BLaER1 treated with 17β-estradiol and CSF1 and Interleukin-3, amounts not matched to agents 10 nM and 100 nM (cell line): ENCODE data around the gene SOX9.

ENCODE experiments used
- H3K27ac ChIP-seq, 11 experiments: shearing (Covaris generic); formaldehyde crosslinking; 2 replicates each; pipeline ENCODE4 v1.8.1; 2022
- H3K27me3 ChIP-seq, 11 experiments: shearing (Covaris generic); formaldehyde crosslinking; 2 replicates each; pipeline ENCODE4 v1.8.1; 2022
- H3K36me3 ChIP-seq, 11 experiments: shearing (Covaris generic); formaldehyde crosslinking; 2 replicates each; pipeline ENCODE4 v1.8.1; 2022
- H3K4me1 ChIP-seq, 10 experiments: shearing (Covaris generic); formaldehyde crosslinking; 2 replicates each; pipeline ENCODE4 v1.8.1; 2022
- H3K4me2 ChIP-seq, 11 experiments: shearing (Covaris generic); formaldehyde crosslinking; 2 replicates each; pipeline ENCODE4 v1.8.1; 2022
- H3K4me3 ChIP-seq, 10 experiments: shearing (Covaris generic); formaldehyde crosslinking; 2 replicates each; pipeline ENCODE4 v1.8.1; 2022
- H3K9ac ChIP-seq, 11 experiments: shearing (Covaris generic); formaldehyde crosslinking; 2 replicates each; pipeline ENCODE4 v1.8.1; 2022
- H3K9me3 ChIP-seq, 11 experiments: shearing (Covaris generic); formaldehyde crosslinking; replicated peaks in 1 of 11; 2 replicates each; pipeline ENCODE4 v1.8.1; 2022
- H4K20me1 ChIP-seq, 11 experiments: shearing (Covaris generic); formaldehyde crosslinking; 2 replicates each; pipeline ENCODE4 v1.8.1; 2022
- Cebpa-rat ChIP-seq, 11 experiments: shearing (Covaris generic); IDR thresholded peaks; 2 replicates each; pipeline ENCODE4 v1.8.1; 2022

Gene SOX9

GRCh38 chr17:72092710-72093322, 28.0 kb upstream of the SOX9 start:
- no peak overlapping the region for H3K9ac ChIP-seq
- no peak for TF ChIP-seq Cebpa-rat (IDR thresholded peaks at IDR 0.05)
- H3K4me2 ChIP-seq = no peak overlapping the region
- no peaks in the 10 kb centered on the region for H4K20me1 ChIP-seq
- H3K27ac ChIP-seq = no peak overlapping the region
- H3K27me3 ChIP-seq = no peaks in the 10 kb centered on the region
- H3K4me1 ChIP-seq = no peaks in the 10 kb centered on the region
- H3K4me3 ChIP-seq = no peak overlapping the region
- peaks cover 0 to 7% (median 0%) of the 10 kb centered on the region in 11 experiments; a peak in 6 of 22 replicates for H3K9me3 ChIP-seq
- H3K36me3 ChIP-seq = no peaks in the 10 kb centered on the region

- TF ChIP-seq Cebpa-rat (IDR thresholded peaks at IDR 0.05) = no peak
- Histone ChIP-seq H3K36me3 (no peaks in the 10 kb centered on the region), H3K9me3 (peaks cover 0 to 15% (median 7%) of the 10 kb centered on the region in 11 experiments; a peak in 7 of 22 replicates), H3K4me1 (no peaks in the 10 kb centered on the region), H3K27me3 (no peaks in the 10 kb centered on the region), H3K4me2 (no peak overlapping the region), H3K4me3 (no peak overlapping the region), H3K9ac (no peak overlapping the region), H3K27ac (no peak overlapping the region), H4K20me1 (no peaks in the 10 kb centered on the region)
Observed at GRCh38 chr17:72093707-72094106, 27.1 kb upstream of the SOX9 start.

- Histone ChIP-seq H3K4me3 (no peak overlapping the region), H3K9me3 (peaks cover 0 to 15% (median 7%) of the 10 kb centered on the region in 11 experiments; a peak in 7 of 22 replicates), H3K4me2 (no peak overlapping the region), H4K20me1 (no peaks in the 10 kb centered on the region), H3K9ac (no peak overlapping the region), H3K4me1 (no peaks in the 10 kb centered on the region), H3K36me3 (no peaks in the 10 kb centered on the region), H3K27ac (no peak overlapping the region), H3K27me3 (no peaks in the 10 kb centered on the region)
- TF ChIP-seq Cebpa-rat (IDR thresholded peaks at IDR 0.05) = no peak
Observed at GRCh38 chr17:72095316-72095715, 25.5 kb upstream of the SOX9 start.

- Histone ChIP-seq H3K27me3 (no peaks in the 10 kb centered on the region), H3K4me1 (no peaks in the 10 kb centered on the region), H4K20me1 (no peaks in the 10 kb centered on the region), H3K9me3 (peaks cover 0 to 15% (median 7%) of the 10 kb centered on the region in 11 experiments; a peak in 7 of 22 replicates), H3K27ac (no peak overlapping the region), H3K4me3 (no peak overlapping the region), H3K4me2 (no peak overlapping the region), H3K9ac (no peak overlapping the region), H3K36me3 (no peaks in the 10 kb centered on the region)
- TF ChIP-seq Cebpa-rat (IDR thresholded peaks at IDR 0.05) = no peak
Observed at GRCh38 chr17:72097144-72097543, 23.7 kb upstream of the SOX9 start.

GRCh38 chr17:72099919-72100318, 20.9 kb upstream of the SOX9 start:
- no peaks in the 10 kb centered on the region for H3K27me3 ChIP-seq
- no peak for TF ChIP-seq Cebpa-rat (IDR thresholded peaks at IDR 0.05)
- H3K27ac ChIP-seq = no peak overlapping the region
- H3K9me3 ChIP-seq = peaks cover 0 to 15% (median 7%) of the 10 kb centered on the region in 11 experiments; a peak in 7 of 22 replicates
- H3K9ac ChIP-seq = no peak overlapping the region
- no peaks in the 10 kb centered on the region for H3K36me3 ChIP-seq
- no peaks in the 10 kb centered on the region for H3K4me1 ChIP-seq
- no peak overlapping the region for H3K4me3 ChIP-seq
- no peak overlapping the region for H3K4me2 ChIP-seq
- H4K20me1 ChIP-seq = no peaks in the 10 kb centered on the region

- no peaks in the 10 kb centered on the region for H3K27me3 ChIP-seq
- no peak for TF ChIP-seq Cebpa-rat (IDR thresholded peaks at IDR 0.05)
- H4K20me1 ChIP-seq = no peaks in the 10 kb centered on the region
- no peak overlapping the region for H3K4me3 ChIP-seq
- no peak overlapping the region for H3K27ac ChIP-seq
- no peaks in the 10 kb centered on the region for H3K36me3 ChIP-seq
- H3K4me2 ChIP-seq = no peak overlapping the region
- no peak overlapping the region for H3K9ac ChIP-seq
- peaks cover 0 to 15% (median 7%) of the 10 kb centered on the region in 11 experiments; a peak in 7 of 22 replicates for H3K9me3 ChIP-seq
- H3K4me1 ChIP-seq = no peaks in the 10 kb centered on the region
Observed at GRCh38 chr17:72100470-72100869, 20.4 kb upstream of the SOX9 start.

GRCh38 chr17:72101526-72101925, 19.3 kb upstream of the SOX9 start:
- Histone ChIP-seq H3K4me2 (no peak overlapping the region), H3K27ac (no peak overlapping the region), H3K9ac (no peak overlapping the region), H3K4me1 (no peaks in the 10 kb centered on the region), H3K27me3 (no peaks in the 10 kb centered on the region), H4K20me1 (no peaks in the 10 kb centered on the region), H3K4me3 (no peak overlapping the region), H3K36me3 (no peaks in the 10 kb centered on the region), H3K9me3 (peaks cover 0 to 15% (median 7%) of the 10 kb centered on the region in 11 experiments; a peak in 7 of 22 replicates)
- no peak for TF ChIP-seq Cebpa-rat (IDR thresholded peaks at IDR 0.05)

DNA sequence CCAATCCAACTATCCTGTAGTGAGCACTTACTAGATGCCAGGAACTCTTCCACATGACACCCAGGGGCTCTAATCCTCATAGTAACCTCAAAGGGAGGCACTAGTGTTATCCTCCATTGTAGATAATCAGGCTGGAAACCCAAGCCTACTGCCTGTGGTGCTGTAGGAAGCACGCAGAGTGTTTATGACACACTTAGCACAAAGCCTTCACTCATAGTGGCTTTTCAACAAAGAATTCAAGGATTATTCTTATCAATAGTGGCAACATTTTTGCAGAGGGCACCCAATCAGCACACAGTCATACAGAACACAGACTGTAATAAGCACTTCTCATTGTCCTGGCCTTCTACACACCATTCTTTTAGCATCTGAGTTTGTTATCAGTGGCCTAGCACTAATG, 18.5 kb upstream of the SOX9 start:
- Histone ChIP-seq H4K20me1 (no peaks in the 10 kb centered on the region), H3K4me1 (no peaks in the 10 kb centered on the region), H3K27me3 (no peaks in the 10 kb centered on the region), H3K4me2 (no peak overlapping the region), H3K9me3 (peaks cover 0 to 12% (median 6%) of the 10 kb centered on the region in 11 experiments; a peak in 7 of 22 replicates), H3K36me3 (no peaks in the 10 kb centered on the region), H3K4me3 (no peak overlapping the region), H3K27ac (no peak overlapping the region), H3K9ac (no peak overlapping the region)
- TF ChIP-seq Cebpa-rat (IDR thresholded peaks at IDR 0.05) = no peak

GRCh38 chr17:72104164-72104862, 16.5 kb upstream of the SOX9 start:
- Histone ChIP-seq H3K27ac (no peak overlapping the region), H4K20me1 (no peaks in the 10 kb centered on the region), H3K36me3 (no peaks in the 10 kb centered on the region), H3K9ac (no peak overlapping the region), H3K27me3 (no peaks in the 10 kb centered on the region), H3K9me3 (no peaks in the 10 kb centered on the region), H3K4me2 (no peak overlapping the region), H3K4me1 (no peaks in the 10 kb centered on the region), H3K4me3 (no peak overlapping the region)
- TF ChIP-seq Cebpa-rat (IDR thresholded peaks at IDR 0.05) = no peak

- Histone ChIP-seq H3K4me3 (no peak overlapping the region), H3K27ac (no peak overlapping the region), H3K4me1 (no peaks in the 10 kb centered on the region), H3K4me2 (no peak overlapping the region), H3K9ac (no peak overlapping the region), H3K36me3 (no peaks in the 10 kb centered on the region), H4K20me1 (no peaks in the 10 kb centered on the region), H3K9me3 (no peaks in the 10 kb centered on the region), H3K27me3 (no peaks in the 10 kb centered on the region)
- TF ChIP-seq Cebpa-rat (IDR thresholded peaks at IDR 0.05) = no peak
Observed at GRCh38 chr17:72104863-72105234, 16.0 kb upstream of the SOX9 start.
